ENCODE measurements around the gene RBX1. TPM values are rescaled to one million over a fixed set of nuclear protein-coding genes. Genes with fewer than 3 reads are reported as not detected.
"Not testable (repeated sequence)": the region's sequence is repeated elsewhere in the genome, so short reads cannot be mapped to it uniquely, and the experiment has no call there.

Gene RBX1
- polyA plus RNA-seq, 4 donors: 38.7 to 87.4 (median 67.9) TPM

DNA sequence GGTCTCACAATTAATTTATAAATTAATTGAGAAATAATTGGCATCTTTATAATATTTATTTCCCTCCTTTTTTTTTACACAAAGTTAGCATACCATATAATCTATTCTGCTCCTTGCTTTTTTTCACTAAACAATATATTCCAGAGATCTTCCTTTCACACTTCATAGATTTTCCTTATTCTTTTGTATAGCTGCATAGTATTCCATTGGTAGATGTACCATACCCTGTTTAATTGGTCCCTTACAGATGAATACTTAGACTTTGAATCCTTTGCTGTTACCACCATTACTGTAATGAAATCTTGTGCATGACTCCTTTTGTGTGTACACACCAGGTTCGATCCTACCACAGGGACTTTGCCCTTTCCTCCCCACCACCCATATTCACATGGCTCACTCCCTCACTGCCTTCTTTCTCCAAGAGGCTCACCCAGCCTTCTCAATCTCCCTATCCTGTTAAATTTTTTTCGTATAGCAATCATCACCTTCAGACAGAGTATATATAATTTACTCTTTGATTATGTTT, 48.9 kb downstream of the RBX1 start:
- no peak overlapping the region for H3K27ac ChIP-seq (ENCODE audit: low read depth in 1 of 3, low read length in 2 of 3)
- no peaks in the 10 kb centered on the region for H3K36me3 ChIP-seq (ENCODE audit: control insufficient read depth in 3 of 3, insufficient read depth in 2 of 3, low read depth in 1 of 3, low read length in 3 of 3)
- H3K9me3 ChIP-seq (ENCODE audit: control insufficient read depth in 2 of 2, insufficient read depth in 1 of 2, low read depth in 1 of 2, low read length in 1 of 2): no peaks in the 10 kb centered on the region
- WGBS, 3 donors: 28 to 67% (median 50%) methylated on average over 2 of the region's 2 CpGs
- no peak for FAIRE-seq
- no peak overlapping the region for H3K4me3 ChIP-seq (ENCODE audit: low read depth in 1 of 3, low read length in 3 of 3)
- H3K4me1 ChIP-seq (ENCODE audit: control insufficient read depth in 3 of 3, insufficient read depth in 2 of 3, low read depth in 1 of 3, low read length in 2 of 3): peaks cover 0 to 4% (median 0%) of the 10 kb centered on the region in 3 donors
- H3K27me3 ChIP-seq (ENCODE audit: control insufficient read depth in 3 of 3, insufficient read depth in 3 of 3, low read length in 3 of 3): no peaks in the 10 kb centered on the region
- DNase-seq: no peak

DNA sequence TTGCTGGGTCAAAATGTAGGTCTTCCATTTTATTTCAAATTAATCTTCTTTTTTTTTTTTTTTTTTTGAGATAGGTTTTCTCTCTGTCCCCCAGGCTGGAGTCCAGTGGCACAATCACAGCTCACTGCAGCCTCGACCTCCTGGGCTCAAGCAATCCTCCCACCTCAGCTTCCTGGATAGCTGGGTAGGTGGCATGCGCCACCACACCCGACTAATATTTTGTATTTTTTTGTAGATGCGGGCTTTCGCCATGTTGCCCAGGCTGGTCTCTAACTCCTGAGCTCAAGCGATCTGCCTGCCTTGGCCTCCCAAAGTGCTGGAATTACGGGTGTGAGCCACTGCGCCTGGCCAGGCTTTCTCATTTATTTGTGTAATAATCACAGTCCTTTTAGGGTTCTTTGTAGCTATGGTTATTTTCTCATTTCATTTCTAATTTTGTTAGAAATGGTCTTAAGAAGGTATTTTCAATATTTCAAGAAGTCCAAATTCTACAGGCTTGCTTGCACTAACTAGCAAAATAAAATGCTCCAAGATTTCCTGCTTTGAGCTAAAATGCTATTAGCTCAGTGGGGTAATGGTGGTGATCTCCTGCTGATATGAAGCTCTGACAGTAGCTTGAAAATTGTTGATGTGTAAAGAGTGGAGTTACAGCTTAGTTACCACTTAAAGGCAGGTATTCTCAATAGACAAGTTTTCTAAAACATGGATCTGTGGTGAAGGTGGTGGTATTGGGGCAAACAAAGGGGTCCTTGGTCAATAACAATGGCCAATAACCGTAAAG, 50.0 kb downstream of the RBX1 start:
- WGBS, 3 donors: 82 to 87% (median 86%) methylated on average over 9 of the region's 9 CpGs
- Histone ChIP-seq H3K4me3 (ENCODE audit: low read depth in 1 of 3, low read length in 3 of 3) (no peak overlapping the region), H3K4me1 (ENCODE audit: control insufficient read depth in 3 of 3, insufficient read depth in 2 of 3, low read depth in 1 of 3, low read length in 2 of 3) (peaks cover 0 to 4% (median 0%) of the 10 kb centered on the region in 3 donors), H3K36me3 (ENCODE audit: control insufficient read depth in 3 of 3, insufficient read depth in 2 of 3, low read depth in 1 of 3, low read length in 3 of 3) (no peaks in the 10 kb centered on the region), H3K27ac (ENCODE audit: low read depth in 1 of 3, low read length in 2 of 3) (no peak overlapping the region), H3K27me3 (ENCODE audit: control insufficient read depth in 3 of 3, insufficient read depth in 3 of 3, low read length in 3 of 3) (no peaks in the 10 kb centered on the region), H3K9me3 (ENCODE audit: control insufficient read depth in 2 of 2, insufficient read depth in 1 of 2, low read depth in 1 of 2, low read length in 1 of 2) (no peaks in the 10 kb centered on the region)
- no peak for DNase-seq
- FAIRE-seq: no peak

GRCh38 chr22:41001722-41002122, 50.5 kb downstream of the RBX1 start:
- no peak overlapping the region for H3K27ac ChIP-seq (ENCODE audit: low read depth in 1 of 3, low read length in 2 of 3)
- no peaks in the 10 kb centered on the region for H3K27me3 ChIP-seq (ENCODE audit: control insufficient read depth in 3 of 3, insufficient read depth in 3 of 3, low read length in 3 of 3)
- WGBS, 3 donors: 4 to 39% (median 20%) methylated on average over 1 of the region's 1 CpG
- DNase-seq: peak; percentile 8 to 26
- FAIRE-seq: no peak
- no peak overlapping the region for H3K4me3 ChIP-seq (ENCODE audit: low read depth in 1 of 3, low read length in 3 of 3)
- H3K36me3 ChIP-seq (ENCODE audit: control insufficient read depth in 3 of 3, insufficient read depth in 2 of 3, low read depth in 1 of 3, low read length in 3 of 3): no peaks in the 10 kb centered on the region
- H3K4me1 ChIP-seq (ENCODE audit: control insufficient read depth in 3 of 3, insufficient read depth in 2 of 3, low read depth in 1 of 3, low read length in 2 of 3): peaks cover 0 to 4% (median 0%) of the 10 kb centered on the region in 3 donors
- H3K9me3 ChIP-seq (ENCODE audit: control insufficient read depth in 2 of 2, insufficient read depth in 1 of 2, low read depth in 1 of 2, low read length in 1 of 2): no peaks in the 10 kb centered on the region

- 90 to 96% (median 92%) methylated on average over 11 of the region's 11 CpGs for WGBS, 3 donors
- H3K4me1 ChIP-seq (ENCODE audit: control insufficient read depth in 3 of 3, insufficient read depth in 2 of 3, low read depth in 1 of 3, low read length in 2 of 3); H3K36me3 ChIP-seq (ENCODE audit: control insufficient read depth in 3 of 3, insufficient read depth in 2 of 3, low read depth in 1 of 3, low read length in 3 of 3); H3K27me3 ChIP-seq (ENCODE audit: control insufficient read depth in 3 of 3, insufficient read depth in 3 of 3, low read length in 3 of 3); DNase-seq; H3K9me3 ChIP-seq (ENCODE audit: control insufficient read depth in 2 of 2, insufficient read depth in 1 of 2, low read depth in 1 of 2, low read length in 1 of 2); H3K27ac ChIP-seq (ENCODE audit: low read depth in 1 of 3, low read length in 2 of 3); FAIRE-seq; H3K4me3 ChIP-seq (ENCODE audit: low read depth in 1 of 3, low read length in 3 of 3): not testable (repeated sequence)
Observed at GRCh38 chr22:41002386-41002785, 51.2 kb downstream of the RBX1 start.

GRCh38 chr22:41003066-41003465, 51.9 kb downstream of the RBX1 start:
- H3K36me3 ChIP-seq (ENCODE audit: control insufficient read depth in 3 of 3, insufficient read depth in 2 of 3, low read depth in 1 of 3, low read length in 3 of 3): no peaks in the 10 kb centered on the region
- no peak overlapping the region for H3K27ac ChIP-seq (ENCODE audit: low read depth in 1 of 3, low read length in 2 of 3)
- H3K27me3 ChIP-seq (ENCODE audit: control insufficient read depth in 3 of 3, insufficient read depth in 3 of 3, low read length in 3 of 3): no peaks in the 10 kb centered on the region
- peaks cover 0 to 4% (median 0%) of the 10 kb centered on the region in 3 donors for H3K4me1 ChIP-seq (ENCODE audit: control insufficient read depth in 3 of 3, insufficient read depth in 2 of 3, low read depth in 1 of 3, low read length in 2 of 3)
- DNase-seq: peak in 1 of 2 donors; percentile 41
- H3K4me3 ChIP-seq (ENCODE audit: low read depth in 1 of 3, low read length in 3 of 3): no peak overlapping the region
- H3K9me3 ChIP-seq (ENCODE audit: control insufficient read depth in 2 of 2, insufficient read depth in 1 of 2, low read depth in 1 of 2, low read length in 1 of 2): no peaks in the 10 kb centered on the region
- FAIRE-seq: no peak
- 70 to 73% (median 72%) methylated on average over 10 of the region's 10 CpGs for WGBS, 3 donors

DNA sequence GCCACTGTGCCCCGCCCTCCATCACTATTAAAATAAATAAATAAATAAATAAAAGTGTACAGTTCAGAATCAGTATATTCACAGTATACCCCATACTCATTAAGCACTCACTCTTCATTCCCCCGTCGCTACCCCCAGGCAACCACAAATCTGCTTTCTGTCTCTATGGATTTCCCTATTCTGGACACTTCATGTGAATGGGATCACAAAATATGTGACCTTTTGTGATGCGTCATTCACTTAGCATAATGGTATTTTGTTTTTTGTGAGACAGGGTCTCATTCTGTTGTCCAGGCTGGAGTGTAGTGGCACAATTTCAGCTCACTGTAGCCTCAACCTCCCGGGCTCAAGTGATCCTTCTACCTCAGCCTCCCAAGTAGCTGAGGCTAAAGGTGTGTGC, 52.8 kb downstream of the RBX1 start:
- WGBS, 3 donors: 95 to 97% (median 96%) methylated on average over 5 of the region's 5 CpGs
- no peak overlapping the region for H3K4me3 ChIP-seq (ENCODE audit: low read depth in 1 of 3, low read length in 3 of 3)
- no peak overlapping the region for H3K27ac ChIP-seq (ENCODE audit: low read depth in 1 of 3, low read length in 2 of 3)
- H3K27me3 ChIP-seq (ENCODE audit: control insufficient read depth in 3 of 3, insufficient read depth in 3 of 3, low read length in 3 of 3): no peaks in the 10 kb centered on the region
- H3K36me3 ChIP-seq (ENCODE audit: control insufficient read depth in 3 of 3, insufficient read depth in 2 of 3, low read depth in 1 of 3, low read length in 3 of 3): no peaks in the 10 kb centered on the region
- peaks cover 0 to 4% (median 0%) of the 10 kb centered on the region in 3 donors for H3K4me1 ChIP-seq (ENCODE audit: control insufficient read depth in 3 of 3, insufficient read depth in 2 of 3, low read depth in 1 of 3, low read length in 2 of 3)
- H3K9me3 ChIP-seq (ENCODE audit: control insufficient read depth in 2 of 2, insufficient read depth in 1 of 2, low read depth in 1 of 2, low read length in 1 of 2): no peaks in the 10 kb centered on the region
- FAIRE-seq: no peak
- DNase-seq: no peak

DNA sequence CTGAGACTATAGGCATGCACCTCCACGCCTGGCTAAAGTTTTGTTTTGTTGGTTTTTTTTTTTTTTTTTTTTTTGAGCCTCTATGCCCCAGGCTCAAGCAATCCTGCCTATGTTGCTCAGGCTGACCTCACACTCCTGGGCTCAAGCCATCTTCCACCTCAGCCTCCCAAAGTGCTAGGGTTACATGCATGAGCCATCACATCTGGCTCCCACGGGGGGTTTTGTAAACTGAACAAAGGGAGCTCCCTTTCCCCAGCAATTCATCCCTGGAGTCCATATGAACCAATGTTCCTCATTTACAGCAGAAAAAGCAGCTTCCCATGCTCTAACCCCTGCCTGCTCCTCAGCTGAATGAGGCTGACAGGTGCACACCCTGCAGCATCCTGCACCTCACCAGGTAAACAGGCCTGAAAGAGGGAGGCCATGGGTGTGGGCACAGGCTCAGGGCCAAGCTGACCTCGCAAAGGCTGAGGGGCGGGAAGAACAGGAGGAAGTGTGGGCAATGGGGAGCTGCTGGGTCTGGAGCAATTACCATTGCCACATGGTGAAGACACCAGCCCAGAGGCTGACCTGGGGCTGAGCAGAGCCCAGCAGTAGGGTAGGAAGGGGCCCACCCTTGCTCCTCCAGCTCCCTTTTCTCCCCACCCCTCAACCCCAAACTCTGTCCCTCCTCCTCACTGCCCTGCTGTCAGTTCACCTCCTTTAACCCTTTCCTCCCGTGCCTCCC, 58.2 kb downstream of the RBX1 start:
- no peak overlapping the region for H3K27ac ChIP-seq (ENCODE audit: low read depth in 1 of 3, low read length in 2 of 3)
- no peak overlapping the region for H3K4me3 ChIP-seq (ENCODE audit: low read depth in 1 of 3, low read length in 3 of 3)
- no peaks in the 10 kb centered on the region for H3K36me3 ChIP-seq (ENCODE audit: control insufficient read depth in 3 of 3, insufficient read depth in 2 of 3, low read depth in 1 of 3, low read length in 3 of 3)
- no peaks in the 10 kb centered on the region for H3K4me1 ChIP-seq (ENCODE audit: control insufficient read depth in 3 of 3, insufficient read depth in 2 of 3, low read depth in 1 of 3, low read length in 2 of 3)
- WGBS, 3 donors: 47 to 52% (median 48%) methylated on average over 5 of the region's 5 CpGs
- FAIRE-seq (no peak), DNase-seq (no peak)
- H3K27me3 ChIP-seq (ENCODE audit: control insufficient read depth in 3 of 3, insufficient read depth in 3 of 3, low read length in 3 of 3): no peaks in the 10 kb centered on the region
- H3K9me3 ChIP-seq (ENCODE audit: control insufficient read depth in 2 of 2, insufficient read depth in 1 of 2, low read depth in 1 of 2, low read length in 1 of 2): no peaks in the 10 kb centered on the region

DNA sequence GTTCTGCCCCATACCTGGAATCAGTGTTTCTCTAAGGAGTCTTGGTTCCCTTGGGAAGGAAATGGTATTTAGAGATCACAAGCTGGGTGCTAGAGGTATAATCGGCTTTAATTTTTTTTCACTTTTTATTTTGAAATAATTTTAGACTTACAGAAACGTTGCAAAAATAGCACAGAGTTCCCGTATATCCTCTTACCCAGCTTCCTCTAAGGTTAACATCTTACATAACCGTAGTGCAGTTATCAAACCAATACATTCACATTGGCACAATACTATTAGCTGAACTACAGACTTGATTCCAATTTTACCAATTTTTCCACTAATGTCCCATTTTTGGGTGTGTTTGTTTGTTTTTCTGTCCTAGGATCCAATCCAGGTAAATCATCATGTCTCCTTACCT, 63.8 kb downstream of the RBX1 start:
- WGBS, 3 donors: 62 to 77% (median 71%) methylated on average over 4 of the region's 4 CpGs

More for the DNA sequence above, 63.8 kb downstream of the RBX1 start:
- H3K9me3 ChIP-seq (ENCODE audit: control insufficient read depth in 2 of 2, insufficient read depth in 1 of 2, low read depth in 1 of 2, low read length in 1 of 2): no peaks in the 10 kb centered on the region
- H3K27me3 ChIP-seq (ENCODE audit: control insufficient read depth in 3 of 3, insufficient read depth in 3 of 3, low read length in 3 of 3): no peaks in the 10 kb centered on the region
- peaks cover 0 to 4% (median 0%) of the 10 kb centered on the region in 3 donors for H3K36me3 ChIP-seq (ENCODE audit: control insufficient read depth in 3 of 3, insufficient read depth in 2 of 3, low read depth in 1 of 3, low read length in 3 of 3)
- no peak overlapping the region for H3K4me3 ChIP-seq (ENCODE audit: low read depth in 1 of 3, low read length in 3 of 3)
- FAIRE-seq (no peak), DNase-seq (no peak)
- no peaks in the 10 kb centered on the region for H3K4me1 ChIP-seq (ENCODE audit: control insufficient read depth in 3 of 3, insufficient read depth in 2 of 3, low read depth in 1 of 3, low read length in 2 of 3)
- H3K27ac ChIP-seq (ENCODE audit: low read depth in 1 of 3, low read length in 2 of 3): no peak overlapping the region

Data from small intestine (tissue), 7 donors.